Psoas muscle (tissue), 8 donors: Measurements from ENCODE around the gene CMSS1. TPM values are rescaled to one million over a fixed set of nuclear protein-coding genes. Genes with fewer than 3 reads are reported as not detected.

Experiments used
- ATAC-seq, 4 donors: fragments of 200-7000 bp; cut with Tn5 transposase; one replicate each; pipeline ENCODE4 v1.9.1; 2020; ENCODE audit warnings: moderate library complexity in 3 of 4, mild to moderate bottlenecking in 2 of 4
- DNase-seq, 2 donors: peaks; one replicate each; pipeline ENCODE4 v3.0.0-alpha.2; 2020
- H3K27ac ChIP-seq: fragments of 200-600 bp; one replicate; pipeline ENCODE4 v1.8.0; 2022
- H3K27me3 ChIP-seq, 3 donors: fragments of 200-600 bp in 1 of 3; one replicate each; pipeline versions ENCODE4 v1.6.1 to v1.8.0; 2013 to 2022; ENCODE audit warnings: low read length in 2 of 3, mild to moderate bottlenecking in 2 of 3, moderate library complexity in 1 of 3; ENCODE audit not compliant: insufficient read depth in 3 of 3
- H3K36me3 ChIP-seq, 2 donors: fragments of 200-600 bp in 1 of 2; one replicate each; pipeline versions ENCODE4 v1.6.1 to v1.8.0; 2013 to 2022; ENCODE audit warnings: low read depth in 1 of 2, mild to moderate bottlenecking in 1 of 2, moderate library complexity in 1 of 2; ENCODE audit not compliant: insufficient read depth in 1 of 2
- H3K4me1 ChIP-seq: fragments of 200-600 bp; one replicate; pipeline ENCODE4 v1.8.0; 2022
- H3K4me3 ChIP-seq: fragments of 200-600 bp; one replicate; pipeline ENCODE4 v1.8.0; 2022; ENCODE audit warnings: mild to moderate bottlenecking
- H3K9me3 ChIP-seq: fragments of 200-600 bp; one replicate; pipeline ENCODE4 v1.8.0; 2022
- CTCF ChIP-seq: fragments of 200-600 bp; IDR thresholded peaks from one replicate; pipeline ENCODE4 v1.8.0; 2022; ENCODE audit warnings: antibody characterized with exemption
- WGBS, 3 donors: extraction: QIAGEN DNeasy Blood & Tissue Kit; methylation state at CpG; one replicate each; pipeline versions ENCODE4 v1.1.6 to v1.1.7; 2013; 5-methylcytosine and 5-hydroxymethylcytosine counted together
- intact Hi-C, 2 donors: fragments of 100-400 bp; cut with DNase I; formaldehyde crosslinking; loops; one replicate each; pipeline versions ENCODE4 v1.11.0 to v1.14.2; 2022
- polyA plus RNA-seq, 3 donors: library from polyadenylated mRNA; stranded (reverse); fragments of 200-250 nt; gene quantifications; one replicate each; pipeline ENCODE4 v1.2.3, GENCODE V29; 2013
- total RNA-seq, 4 donors: library from RNA; stranded (reverse); fragmentation: NEBNext Ultra II Directional in 2 of 4; extraction: Animal tissue kit (Norgen Biotek cat#: 25700) in 2 of 4; gene quantifications; one replicate each; pipeline versions ENCODE4 v1.2.1 to v1.2.4, GENCODE V29; 2021 to 2023
- donor health status: healthy with polysubstance abuse.
- donor health status: DM: no; HTN: no; CAD: no; lungs with moderate emphysema.
- donor health status: Bipolar disorder and iron deficiency.
- donor health status: healthy.
- donor health status: DM: yes; HTN: yes; CAD: no.
- donor health status: DM: no; HTN: no; CAD: no.
- donor health status: DM: no; HTN: no; CAD: no.
- donor health status: DM: yes; HTN: yes; CAD: no.

The CMSS1 gene
- total and polyA plus RNA-seq, 7 donors, result 18.4 to 174 (median 58.8) TPM

- Histone ChIP-seq H3K27ac (peak overlapping the region; percentile 59), H3K9me3 (no peaks in the 10 kb centered on the region), H3K4me3 (no peak overlapping the region), H3K4me1 (peaks cover 39% of the 10 kb centered on the region), H3K27me3 (no peaks in the 10 kb centered on the region), H3K36me3 (no peaks in the 10 kb centered on the region)
- 53 to 65% (median 59%) methylated on average over 7 of the region's 7 CpGs for WGBS, 3 donors
- ATAC-seq (no peak), DNase-seq (no peak)
- TF ChIP-seq CTCF, result no peak
- intact Hi-C loops, result no loop called here
These were observed 246.3 kb downstream of the CMSS1 start for GRCh38 chr3:100063929-100064461.

GRCh38 chr3:100067589-100067988 lies 249.9 kb downstream of the CMSS1 start:
- H3K27ac ChIP-seq, result peak overlapping the region; percentile 46
- peaks cover 43% of the 10 kb centered on the region for H3K4me1 ChIP-seq
- intact Hi-C loops, result loop anchor here in 1 of 2 donors (5.0 kb wide), 1 partner anchor 190 kb away; no protein-coding TSS in a partner anchor
- H3K27me3 ChIP-seq, result no peaks in the 10 kb centered on the region
- no peak overlapping the region for H3K4me3 ChIP-seq
- no peaks in the 10 kb centered on the region for H3K36me3 ChIP-seq
- no peak for ATAC-seq
- no peaks in the 10 kb centered on the region for H3K9me3 ChIP-seq
- no peak for DNase-seq
- no peak for TF ChIP-seq CTCF

- no peak overlapping the region for H3K4me3 ChIP-seq
- H3K9me3 ChIP-seq, result no peaks in the 10 kb centered on the region
- 13 to 25% (median 13%) methylated on average over 5 of the region's 5 CpGs for WGBS, 3 donors
- intact Hi-C loops, result loop anchor here (2.0 to 5.0 kb wide), 2 partner anchors 186 to 188 kb away; no protein-coding TSS in a partner anchor
- H3K4me1 ChIP-seq, result peaks cover 47% of the 10 kb centered on the region
- H3K36me3 ChIP-seq, result peaks cover 0 to 2% of the 10 kb centered on the region in 2 donors
- peak overlapping the region; percentile 80 for H3K27ac ChIP-seq
- TF ChIP-seq CTCF, result peak; percentile 68
- ATAC-seq (peak; percentile 80 to 91 (median 88)), DNase-seq (peak; percentile 77 to 88)
- H3K27me3 ChIP-seq, result no peaks in the 10 kb centered on the region
These were observed 251.2 kb downstream of the CMSS1 start for GRCh38 chr3:100068826-100069225.

- Histone ChIP-seq H3K4me3 (no peak overlapping the region), H3K27ac (peak overlapping the region; percentile 80), H3K27me3 (no peaks in the 10 kb centered on the region), H3K4me1 (peaks cover 49% of the 10 kb centered on the region), H3K36me3 (peaks cover 0 to 8% of the 10 kb centered on the region in 2 donors), H3K9me3 (no peaks in the 10 kb centered on the region)
- WGBS, 3 donors, result 20 to 58% (median 26%) methylated on average over 3 of the region's 3 CpGs
- no peak for TF ChIP-seq CTCF
- ATAC-seq, result peak in 2 of 4 donors; percentile 2 to 5
- no peak for DNase-seq
- intact Hi-C loops, result loop anchor here (2.0 to 5.0 kb wide), 2 partner anchors 185 to 188 kb away; no protein-coding TSS in a partner anchor
These were observed 251.8 kb downstream of the CMSS1 start for GRCh38 chr3:100069472-100069871.
